ENCODE results near the gene RNF152.

Gene RNF152

DNA sequence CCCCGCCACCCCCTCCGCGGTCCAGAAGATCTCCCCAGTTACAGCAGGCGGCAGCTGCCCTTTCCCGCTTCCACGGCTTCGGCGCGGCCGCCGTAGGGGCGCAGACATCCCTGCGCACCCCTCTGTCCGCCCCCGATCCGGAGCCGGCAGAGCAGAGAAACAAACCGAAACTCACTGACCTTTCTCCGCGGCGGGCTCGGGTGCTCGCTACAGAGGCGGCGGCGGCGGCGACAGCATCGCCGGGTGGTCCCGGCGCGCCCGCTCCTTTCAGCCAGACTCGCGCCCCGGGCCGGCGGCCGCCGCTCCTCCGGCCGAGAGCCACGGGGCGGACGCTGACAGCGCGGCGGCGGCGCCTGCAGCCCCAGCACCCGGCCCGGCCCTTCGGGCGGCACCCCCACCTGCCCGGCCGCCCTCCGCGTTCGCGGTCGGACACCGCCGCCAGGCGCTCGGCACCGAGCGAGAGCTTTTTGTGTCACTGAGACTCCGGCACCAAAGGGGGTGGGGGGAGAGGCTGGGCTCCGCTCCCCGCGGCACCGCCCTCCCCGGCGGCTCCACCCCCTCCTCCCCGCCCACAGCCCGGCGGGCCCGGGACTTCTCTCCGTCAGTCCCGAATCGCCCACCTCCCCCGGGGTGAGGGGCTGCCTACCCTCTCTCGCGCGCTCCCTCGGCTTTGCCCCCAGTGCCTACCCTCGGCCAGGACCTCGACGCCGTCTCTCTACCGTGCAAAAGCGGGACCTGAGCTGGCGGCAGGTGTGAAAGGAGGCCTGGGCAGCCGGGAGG, 1.4 kb upstream of the RNF152 start:
- DNase-seq = peak; percentile 78

- peak; percentile 66 for DNase-seq
Measured at GRCh38 chr18:61893309-61893970, 633 bp upstream of the RNF152 start.

GRCh38 chr18:61891894-61892293, 913 bp downstream of the RNF152 start:
- no peak for DNase-seq

DNA sequence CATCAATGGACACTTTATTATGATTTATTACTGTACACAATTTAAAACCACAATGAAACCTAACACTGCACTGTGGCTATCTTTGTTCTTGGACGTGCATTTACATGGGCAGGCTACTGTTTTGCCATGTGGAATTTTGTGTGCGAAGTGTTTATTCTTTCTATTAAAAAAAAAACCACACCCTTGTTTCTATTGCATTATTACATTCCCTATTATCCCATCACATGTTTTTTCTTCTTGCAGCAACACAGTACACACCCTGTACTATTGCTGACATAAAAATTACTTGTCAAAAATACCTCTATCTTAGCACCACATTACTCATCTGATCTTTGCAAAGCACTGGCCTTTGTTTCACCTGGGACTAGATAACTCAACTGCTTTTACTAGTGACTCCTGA, 1.5 kb downstream of the RNF152 start:
- no peak for DNase-seq

DNA sequence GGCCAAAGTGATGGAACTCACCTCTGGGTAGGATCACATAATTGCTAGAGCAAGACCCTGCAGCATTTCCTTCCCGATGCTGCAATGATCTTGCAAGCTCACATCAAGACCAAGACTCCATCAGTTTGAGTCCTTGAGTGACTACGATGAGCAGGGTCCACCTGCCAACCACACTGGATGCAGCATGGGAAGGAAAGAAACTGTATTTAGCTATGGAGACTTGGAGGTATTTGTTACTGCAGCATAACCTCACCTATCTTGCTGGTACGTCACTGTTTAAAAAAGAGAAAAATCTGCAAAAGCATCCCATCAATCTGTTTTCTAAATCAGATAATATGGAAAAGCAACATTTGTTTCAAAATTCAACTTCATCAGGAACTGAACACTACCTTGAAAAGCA, 2.5 kb downstream of the RNF152 start:
- no peak for DNase-seq

- no peak for DNase-seq
Measured at GRCh38 chr18:61889541-61889940, 3.3 kb downstream of the RNF152 start.

GRCh38 chr18:61888622-61889021, 4.2 kb downstream of the RNF152 start:
- DNase-seq = no peak

DNA sequence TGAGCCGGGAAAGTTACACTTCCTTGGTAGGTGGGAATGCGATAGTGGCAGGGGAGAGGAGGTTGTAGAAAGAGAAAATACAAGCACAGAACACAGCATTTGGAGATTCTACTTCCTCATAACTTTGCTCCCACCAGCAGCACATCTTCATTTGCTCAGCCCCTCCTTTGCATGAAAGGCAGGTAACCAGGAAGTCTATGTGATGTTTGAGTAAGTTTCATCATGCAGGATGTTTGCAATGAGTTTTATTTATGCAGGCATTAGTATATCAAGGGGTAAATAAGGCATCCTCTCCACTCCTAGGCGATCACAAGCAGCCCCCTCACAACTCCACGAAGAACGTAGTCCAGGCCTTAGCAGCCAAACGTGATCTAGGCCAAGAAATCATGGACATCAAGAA, 5.0 kb downstream of the RNF152 start:
- no peak for DNase-seq

- DNase-seq = no peak
Measured at GRCh38 chr18:61883547-61883946, 9.3 kb downstream of the RNF152 start.

GRCh38 chr18:61882296-61883004, 10.4 kb downstream of the RNF152 start:
- DNase-seq = peak; percentile 75

GRCh38 chr18:61876899-61877298, 15.9 kb downstream of the RNF152 start:
- no peak for DNase-seq

DNA sequence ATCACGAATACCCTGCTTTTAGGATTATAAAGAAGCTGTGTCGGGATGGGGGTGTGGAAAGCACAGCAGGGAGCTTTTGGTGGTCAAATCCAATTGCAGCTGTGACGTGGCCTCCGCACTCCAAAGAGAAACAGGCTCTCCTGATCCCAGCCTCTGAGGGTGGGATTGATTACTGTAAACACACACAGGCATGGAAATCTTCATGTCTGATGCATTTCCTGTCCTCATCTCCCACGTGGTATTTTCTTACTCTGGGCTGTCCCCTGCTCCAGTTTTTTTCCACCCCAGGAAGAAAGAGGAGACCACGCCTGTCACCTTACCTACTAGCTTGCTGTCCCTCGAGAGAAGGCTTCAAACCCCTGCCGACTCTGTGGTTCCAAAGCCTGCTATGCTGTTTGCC, 22.7 kb downstream of the RNF152 start:
- DNase-seq = peak; percentile 81

- no peak for DNase-seq
Measured at GRCh38 chr18:61869636-61870035, 23.2 kb downstream of the RNF152 start.

DNA sequence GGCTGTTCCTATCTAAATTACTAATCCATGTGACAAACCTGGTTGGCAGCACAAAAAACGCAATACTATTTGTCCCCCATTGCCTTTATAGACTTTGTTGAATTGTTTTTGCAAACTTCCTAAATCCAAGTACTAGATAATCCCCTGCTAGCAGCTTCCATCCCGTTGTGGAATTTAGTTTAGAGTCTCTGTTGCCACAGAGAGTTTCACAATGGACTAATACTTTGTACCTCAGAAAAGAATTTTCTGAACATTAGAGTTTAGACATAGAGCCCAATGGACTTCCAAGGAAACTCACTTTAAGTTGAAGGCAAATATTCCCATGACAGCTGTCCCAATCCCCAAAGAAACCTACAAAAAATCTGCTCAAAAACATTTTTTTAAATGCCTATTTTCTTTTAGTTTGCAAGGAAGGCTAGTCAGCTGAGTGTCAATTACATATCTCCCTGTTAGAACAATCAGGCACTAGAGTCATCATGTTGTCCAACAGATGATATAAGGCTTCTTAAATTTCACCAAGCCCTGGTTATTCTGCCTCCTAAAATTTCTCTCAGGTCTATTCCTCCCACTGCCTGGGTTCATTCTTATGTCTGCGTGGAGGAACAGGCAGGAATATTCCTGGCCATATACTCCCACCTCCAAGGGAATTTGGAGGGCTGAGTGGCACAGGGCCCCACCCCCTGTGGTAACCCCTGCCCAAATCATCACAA, 27.2 kb downstream of the RNF152 start:
- peak; percentile 28 for DNase-seq

GRCh38 chr18:61861372-61861771, 31.4 kb downstream of the RNF152 start:
- DNase-seq = no peak

DNA sequence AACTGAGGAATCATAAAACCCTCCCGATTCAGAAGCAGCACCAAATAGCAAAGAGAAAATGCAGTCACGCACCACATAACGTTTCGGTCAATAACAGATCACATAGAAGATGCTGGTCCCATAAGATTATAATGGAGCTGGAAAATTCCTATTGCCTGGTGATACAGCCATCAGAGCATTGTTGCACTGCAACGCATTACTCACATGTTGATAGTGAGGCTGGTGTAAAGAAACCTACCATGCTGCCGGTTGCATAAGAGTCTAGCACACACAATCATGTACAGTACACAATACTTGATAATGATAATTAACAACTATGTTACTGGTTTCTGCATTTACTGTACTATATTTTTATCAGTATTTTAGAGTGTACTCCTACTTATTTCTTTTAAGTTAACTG, 32.5 kb downstream of the RNF152 start:
- DNase-seq = no peak

DNA sequence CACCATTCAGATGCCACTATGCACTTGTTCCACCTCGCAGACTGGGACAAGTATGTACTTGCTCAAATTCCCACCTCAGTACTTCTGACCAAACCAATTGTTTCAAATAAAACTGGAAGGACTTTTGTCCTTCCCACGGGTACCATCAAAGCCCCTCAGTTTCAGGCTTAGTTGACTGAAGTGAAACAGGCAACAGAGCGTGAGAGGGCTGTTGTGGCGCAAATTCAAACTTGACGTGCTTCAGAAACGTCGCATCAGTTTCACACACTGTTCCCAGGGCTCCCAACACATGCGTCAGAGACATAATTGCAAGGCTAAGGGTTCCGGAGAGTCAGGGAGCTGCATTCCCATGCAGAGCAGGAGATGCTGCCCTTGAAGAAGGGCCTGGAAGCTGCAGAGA, 33.7 kb downstream of the RNF152 start:
- no peak for DNase-seq

DNA sequence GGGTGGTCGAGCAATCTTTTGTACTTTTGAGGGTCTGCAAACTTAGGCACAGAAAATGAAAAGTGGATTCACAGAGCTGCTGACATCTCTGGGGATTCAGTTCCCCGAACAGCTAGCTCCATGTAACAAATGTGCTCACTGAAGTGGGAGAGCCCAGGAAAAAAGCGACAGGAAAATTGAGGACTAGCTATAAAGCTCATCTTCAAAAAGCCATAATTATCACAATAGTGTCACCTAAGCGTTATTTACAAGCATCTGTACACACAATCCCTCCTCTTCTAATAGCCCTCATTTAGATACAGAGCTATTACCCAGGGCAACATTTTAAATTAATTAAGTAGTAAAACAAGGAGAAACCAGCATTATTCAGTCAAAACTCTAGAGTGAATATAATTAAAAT, 36.1 kb downstream of the RNF152 start:
- DNase-seq = no peak

DNA sequence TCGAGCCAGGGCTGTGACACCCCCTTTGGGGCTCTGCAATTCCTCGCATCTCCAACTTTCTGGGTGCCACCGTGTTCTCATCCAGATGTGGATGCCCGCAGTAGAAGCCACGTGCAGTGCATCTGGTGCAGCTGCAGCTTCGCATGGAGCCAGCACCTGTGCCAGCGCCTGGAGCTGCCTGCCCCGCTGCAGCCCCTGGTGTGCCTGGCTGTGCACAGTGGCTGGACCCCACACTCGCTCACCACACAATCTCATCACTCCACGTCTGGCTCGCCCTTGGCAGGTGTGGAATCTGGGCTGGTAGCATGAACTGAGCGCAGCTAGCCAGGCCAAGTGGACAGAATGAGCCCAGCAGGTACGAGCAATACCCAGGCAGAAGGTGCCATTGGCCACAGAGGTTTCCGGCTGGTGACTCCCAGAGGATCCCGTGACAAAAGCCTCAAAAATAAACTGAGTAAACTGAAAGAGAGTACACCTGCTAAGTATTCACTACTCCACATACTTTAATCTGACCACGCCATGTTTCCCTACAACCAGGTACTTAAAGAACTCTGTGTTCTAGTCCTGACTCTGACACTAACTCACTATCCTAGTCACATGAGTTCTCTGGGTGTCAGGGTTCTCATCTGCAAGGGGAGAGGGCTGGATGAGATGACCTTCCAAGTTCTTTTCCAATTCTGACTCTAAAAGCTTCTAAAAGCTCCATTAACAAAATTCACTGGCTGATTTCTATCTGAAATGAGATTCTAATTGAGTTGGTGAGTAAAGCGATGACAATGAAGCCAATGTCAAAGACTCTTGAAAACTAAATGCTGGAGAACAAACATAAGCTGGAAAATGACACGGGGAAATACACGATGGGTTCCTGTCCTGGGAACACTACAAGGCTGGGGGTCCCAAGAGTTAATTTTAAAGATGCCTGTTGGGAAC, 37.1 kb downstream of the RNF152 start:
- DNase-seq = no peak

DNA sequence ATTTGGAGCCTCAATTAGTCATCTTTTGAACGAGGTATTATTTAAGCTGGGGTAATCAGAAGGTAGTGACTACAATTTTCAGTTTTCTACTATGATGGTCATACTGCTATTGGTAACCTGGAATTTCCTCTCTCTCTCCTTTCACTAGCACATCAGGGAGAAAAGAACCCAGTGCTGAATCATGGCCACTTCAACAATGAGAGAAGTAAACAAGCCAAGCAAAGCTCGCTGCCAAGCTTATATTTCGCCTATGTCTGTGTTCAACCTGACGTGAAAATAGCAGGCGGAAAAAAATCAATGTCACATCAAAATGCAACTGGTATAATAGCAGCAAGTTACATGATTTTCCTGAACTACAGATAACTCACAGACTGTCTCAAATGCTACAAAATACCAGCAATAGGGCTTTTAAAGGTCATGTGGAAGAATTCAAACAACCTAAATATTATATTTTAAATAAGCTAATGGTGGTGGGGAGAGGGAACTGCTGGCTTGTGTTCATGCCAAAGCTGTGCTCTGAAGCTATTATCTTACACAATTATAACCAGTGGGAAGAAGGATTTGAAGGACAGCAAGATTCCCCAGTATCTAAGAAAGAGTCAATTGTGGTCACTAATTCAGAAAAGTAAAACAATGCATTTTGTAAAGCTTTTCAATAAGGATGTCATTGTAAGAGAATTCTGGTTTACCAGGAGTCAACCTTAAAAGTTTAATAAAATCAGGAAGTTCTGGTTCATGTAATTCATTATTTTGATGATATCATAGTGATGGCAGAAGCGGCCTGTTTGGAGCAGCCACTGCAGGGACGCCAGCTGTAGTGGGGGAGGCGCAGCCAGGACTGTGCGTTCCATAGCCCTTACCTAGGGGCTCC, 38.0 kb downstream of the RNF152 start:
- peak; percentile 37 for DNase-seq

DNA sequence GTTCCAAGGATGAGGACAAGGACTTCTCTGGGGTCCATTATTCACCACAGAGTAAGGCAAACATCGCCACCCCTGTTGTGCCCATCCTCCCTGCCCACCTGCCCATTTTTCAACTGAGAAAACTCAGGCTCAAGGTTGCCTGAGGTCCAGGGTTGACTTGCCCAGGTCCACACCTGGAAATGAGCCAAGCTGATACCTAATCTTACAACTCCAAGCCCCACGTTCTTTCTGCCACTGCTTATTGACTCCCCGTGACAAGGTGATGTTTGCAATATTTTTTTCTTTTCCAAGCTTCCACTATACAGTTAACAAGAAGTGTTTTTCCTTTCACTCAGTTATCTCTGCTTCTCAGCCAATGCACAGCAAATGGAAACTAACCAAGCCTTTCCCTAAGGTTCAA, 39.0 kb downstream of the RNF152 start:
- DNase-seq = no peak
